NT2/D1 (cell line): ENCODE data around the gene B3GNT3.
A peak's percentile ranks its signal among the peaks of the same experiment; 100 is the strongest.
"Not testable (repeated sequence)": the region's sequence is repeated elsewhere in the genome, so short reads cannot be mapped to it uniquely, and the experiment has no call there.

ENCODE experiments used
- DNase-seq: peaks from one replicate; pipeline ENCODE4 v3.0.0-alpha.2; 2011; ENCODE audit warnings: low read depth, low spot score
- H3K27me3 ChIP-seq: 2 replicates; pipeline ENCODE4 v1.6.0; 2011; ENCODE audit warnings: mild to moderate bottlenecking; ENCODE audit not compliant: insufficient read length, insufficient read depth
- H3K36me3 ChIP-seq: 2 replicates; pipeline ENCODE4 v1.6.1; 2011; ENCODE audit warnings: mild to moderate bottlenecking, low read length, mixed read lengths; ENCODE audit not compliant: insufficient read depth, insufficient read length
- H3K4me1 ChIP-seq: 2 replicates; pipeline ENCODE4 v1.5.1; 2011; ENCODE audit not compliant: insufficient read depth, insufficient read length
- H3K4me3 ChIP-seq: 2 replicates; pipeline ENCODE4 v1.5.1; 2011; ENCODE audit warnings: low read depth; ENCODE audit not compliant: insufficient read length
- H3K9ac ChIP-seq: 2 replicates; pipeline ENCODE4 v1.6.0; 2011; ENCODE audit warnings: low read depth; ENCODE audit not compliant: insufficient read length
- H3K9me3 ChIP-seq: 2 replicates; pipeline ENCODE4 v1.5.1; 2011; ENCODE audit warnings: mild to moderate bottlenecking, low read length; ENCODE audit not compliant: insufficient read depth
- SUZ12 ChIP-seq: IDR thresholded peaks from 2 replicates; pipeline ENCODE4 v1.6.1; 2011; ENCODE audit not compliant: insufficient read length, insufficient read depth; ENCODE audit errors: extremely low read depth
- YY1 ChIP-seq: IDR thresholded peaks from 2 replicates; pipeline ENCODE4 v1.6.1; 2011; ENCODE audit not compliant: insufficient read length, insufficient read depth
- ZNF274 ChIP-seq: IDR thresholded peaks from 2 replicates; pipeline ENCODE4 v1.6.1; 2011; ENCODE audit warnings: mild to moderate bottlenecking, low read depth, low read length

The B3GNT3 gene

DNA sequence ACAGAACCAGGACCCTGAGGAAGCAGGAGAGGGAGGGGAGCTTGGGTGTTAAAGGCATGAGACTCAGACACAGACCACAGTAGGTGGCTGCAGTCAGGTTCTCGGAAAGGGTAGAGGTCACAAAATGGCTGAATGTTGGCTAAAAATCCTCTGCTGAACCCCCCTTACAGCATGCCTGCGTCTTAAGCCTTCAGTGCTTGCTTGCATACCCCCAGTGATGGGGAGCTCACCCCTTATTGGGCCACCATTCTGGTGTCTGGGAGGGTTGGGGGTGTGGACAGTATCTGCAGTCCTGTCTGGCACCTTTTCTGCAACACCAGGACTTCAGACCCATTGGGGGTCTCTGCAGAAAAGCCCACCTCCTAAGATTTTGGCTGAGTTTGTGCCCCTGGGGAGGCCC is 14.2 kb upstream of the B3GNT3 start:
- no peaks in the 10 kb centered on the region for H3K27me3 ChIP-seq
- H3K9ac ChIP-seq, result no peak overlapping the region
- TF ChIP-seq SUZ12 (no peak), ZNF274 (no peak), YY1 (no peak)
- H3K9me3 ChIP-seq, result no peaks in the 10 kb centered on the region
- peaks cover 24% of the 10 kb centered on the region for H3K4me1 ChIP-seq
- DNase-seq, result no peak
- H3K4me3 ChIP-seq, result no peak overlapping the region
- peaks cover 16% of the 10 kb centered on the region for H3K36me3 ChIP-seq

DNA sequence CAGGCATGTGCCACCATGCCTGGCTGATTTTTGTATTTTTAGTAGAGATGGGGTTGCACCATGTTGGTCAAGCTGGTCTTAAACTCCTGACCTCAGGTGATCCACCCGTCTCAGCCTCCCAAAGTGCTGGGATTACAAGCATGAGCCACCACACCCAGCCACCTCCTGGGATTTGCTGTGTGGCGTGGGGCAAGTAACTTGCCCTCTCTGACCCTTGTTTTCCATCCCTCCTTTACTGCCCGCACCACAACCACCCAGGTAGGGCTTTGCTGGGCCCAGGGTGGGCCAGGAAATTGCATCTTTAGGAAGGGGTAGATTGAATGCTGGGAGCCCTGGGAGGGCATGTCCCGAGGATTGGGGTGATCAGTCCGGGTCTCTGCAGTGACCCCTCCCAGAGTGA is 11.2 kb upstream of the B3GNT3 start:
- H3K27me3 ChIP-seq, H3K9ac ChIP-seq, H3K4me3 ChIP-seq, H3K9me3 ChIP-seq, DNase-seq: not testable (repeated sequence)
- H3K36me3 ChIP-seq, result peaks cover 21% of the 10 kb centered on the region
- H3K4me1 ChIP-seq, result peaks cover 21% of the 10 kb centered on the region

DNA sequence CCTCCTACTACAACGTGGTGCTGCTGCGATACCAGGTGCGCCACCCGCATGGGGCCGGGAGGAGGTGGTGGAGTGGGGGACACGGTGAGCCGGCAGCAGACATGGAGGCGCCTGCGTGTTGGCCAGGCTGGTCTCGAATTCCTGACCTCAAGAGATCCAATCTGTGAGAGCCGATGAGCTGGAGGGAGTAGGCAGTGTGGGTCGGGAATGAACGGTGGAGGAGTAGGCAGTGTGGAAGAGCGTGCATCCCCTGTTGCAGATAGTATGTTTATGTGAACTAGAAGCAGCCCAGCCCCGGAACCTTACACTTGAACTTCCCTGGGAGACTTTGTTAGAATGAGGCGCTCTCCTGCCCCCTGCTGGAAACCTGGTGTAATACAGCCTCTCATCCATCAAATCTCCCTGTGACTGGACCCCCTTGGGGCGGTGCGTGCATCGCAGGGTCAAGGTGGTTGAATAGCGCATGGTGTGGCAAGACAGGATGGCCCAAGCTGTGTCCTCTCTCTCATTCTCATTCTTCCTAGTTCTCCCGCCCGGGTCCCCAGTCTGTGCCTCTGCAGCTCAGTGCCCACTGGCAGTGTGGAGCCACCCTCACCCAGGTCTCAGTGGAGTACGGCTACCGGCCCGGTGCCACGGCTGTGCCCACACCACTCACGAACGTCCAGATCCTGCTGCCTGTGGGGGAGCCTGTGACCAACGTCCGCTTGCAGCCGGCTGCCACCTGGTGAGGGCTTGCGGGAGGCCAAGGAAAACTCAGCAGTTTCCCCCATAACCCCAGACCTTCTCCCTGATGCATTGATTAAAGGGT is 10.5 kb upstream of the B3GNT3 start:
- TF ChIP-seq SUZ12, result no peak
- no peak for TF ChIP-seq ZNF274
- TF ChIP-seq YY1, result no peak
- Histone ChIP-seq H3K9me3 (no peaks in the 10 kb centered on the region), H3K4me1 (peaks cover 16% of the 10 kb centered on the region), H3K27me3 (no peaks in the 10 kb centered on the region), H3K4me3 (no peak overlapping the region), H3K36me3 (peaks cover 21% of the 10 kb centered on the region), H3K9ac (no peak overlapping the region)
- DNase-seq, result peak; percentile 81

DNA sequence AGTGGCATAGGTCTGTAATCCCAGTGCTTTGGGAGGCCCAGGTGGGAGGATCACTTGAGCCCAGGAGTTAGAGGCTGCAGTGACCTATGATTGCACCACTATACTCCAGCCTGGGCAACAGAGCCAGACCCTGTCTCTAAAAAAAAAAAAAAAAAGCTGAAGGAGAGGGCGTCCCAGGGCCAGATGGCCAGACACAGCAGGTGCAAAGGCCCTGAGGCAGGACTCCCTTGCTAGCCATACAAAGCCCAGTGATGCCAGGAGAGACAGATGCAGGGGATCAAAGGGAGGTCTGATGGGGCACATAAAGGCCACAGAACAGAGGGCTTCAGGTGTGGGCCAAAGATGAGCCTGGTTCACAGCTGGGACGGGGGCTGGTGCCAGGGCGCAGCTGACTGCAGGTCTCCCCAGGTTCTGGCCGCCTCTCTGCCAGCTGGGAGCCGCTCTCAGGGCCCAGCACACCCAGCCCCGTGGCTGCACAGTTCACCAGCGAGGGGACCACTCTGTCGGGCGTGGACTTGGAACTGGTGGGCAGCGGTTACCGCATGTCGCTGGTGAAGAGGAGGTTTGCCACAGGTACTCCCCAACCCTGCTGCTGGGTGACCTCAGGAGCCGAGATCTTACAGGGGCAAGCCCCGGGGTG is 7.5 kb upstream of the B3GNT3 start:
- no peaks in the 10 kb centered on the region for H3K9me3 ChIP-seq
- no peak for DNase-seq
- H3K36me3 ChIP-seq, result peaks cover 21% of the 10 kb centered on the region
- H3K27me3 ChIP-seq, result no peaks in the 10 kb centered on the region
- H3K9ac ChIP-seq, result peak overlapping the region; percentile 4
- peaks cover 11% of the 10 kb centered on the region for H3K4me1 ChIP-seq
- H3K4me3 ChIP-seq, result no peak overlapping the region
- no peak for TF ChIP-seq YY1
- TF ChIP-seq ZNF274, result no peak
- no peak for TF ChIP-seq SUZ12

DNA sequence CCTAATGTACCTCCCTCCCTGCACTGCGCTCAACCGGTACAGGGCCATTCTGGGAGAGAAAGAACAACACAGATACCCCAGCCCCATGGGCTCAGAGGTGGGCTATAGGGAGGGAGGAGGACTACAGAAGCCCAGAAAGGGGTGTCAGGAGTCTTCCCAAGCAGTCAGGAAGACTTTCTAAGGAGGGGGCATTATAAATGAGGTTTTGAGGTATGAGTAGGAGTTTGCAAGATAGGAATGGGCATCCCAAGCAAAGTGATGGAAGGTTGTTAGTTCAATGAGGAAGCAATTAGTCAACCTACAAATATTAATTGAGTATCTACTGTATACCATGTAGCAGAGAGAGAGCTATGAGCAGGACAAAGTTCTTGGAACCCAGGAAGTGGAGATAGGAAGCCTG is 6.3 kb upstream of the B3GNT3 start:
- no peak for TF ChIP-seq ZNF274
- TF ChIP-seq YY1, result no peak
- TF ChIP-seq SUZ12, result no peak
- no peak overlapping the region for H3K9ac ChIP-seq

DNA sequence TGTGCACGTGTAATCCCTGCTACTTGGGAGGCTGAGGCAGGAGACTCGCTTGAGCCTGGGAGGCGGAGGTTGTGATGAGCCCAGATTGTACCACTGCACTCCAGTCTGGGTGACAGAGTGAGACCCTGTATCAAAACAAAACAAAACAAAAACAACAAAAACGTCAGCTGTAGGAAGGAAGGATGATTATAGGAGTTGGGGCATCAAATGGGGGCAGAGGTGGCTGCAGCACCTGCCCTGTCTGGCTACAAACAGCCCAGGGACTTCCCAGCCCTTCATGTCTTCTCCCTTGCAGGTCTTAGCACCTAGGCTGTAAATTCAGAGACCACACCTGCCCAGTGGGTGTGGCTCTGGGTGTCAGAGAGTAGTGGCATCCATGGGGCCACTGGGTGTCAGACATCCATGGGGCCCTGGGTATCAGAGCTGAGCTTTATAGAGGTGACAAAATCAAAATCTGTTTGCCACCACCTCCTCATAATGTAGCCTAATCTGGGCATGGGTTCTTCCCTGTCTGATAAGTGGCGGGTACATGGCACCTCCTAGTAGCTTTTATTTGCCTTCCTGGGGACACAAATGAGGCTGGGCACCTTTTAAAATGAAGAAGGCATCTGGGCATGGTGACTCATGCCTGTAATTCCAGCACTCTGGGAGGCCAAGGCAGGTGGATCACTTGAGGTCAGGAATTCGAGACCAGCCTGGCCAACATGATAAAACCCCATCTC is 4.7 kb upstream of the B3GNT3 start:
- Histone ChIP-seq H3K36me3 (peaks cover 5% of the 10 kb centered on the region), H3K27me3 (peaks cover 18% of the 10 kb centered on the region)

More for the DNA sequence above, 6.3 kb upstream of the B3GNT3 start:
- Histone ChIP-seq H3K4me3 (no peak overlapping the region), H3K27me3 (peaks cover 2% of the 10 kb centered on the region), H3K36me3 (peaks cover 16% of the 10 kb centered on the region), H3K9me3 (no peaks in the 10 kb centered on the region), H3K4me1 (peaks cover 8% of the 10 kb centered on the region)
- DNase-seq, result no peak

DNA sequence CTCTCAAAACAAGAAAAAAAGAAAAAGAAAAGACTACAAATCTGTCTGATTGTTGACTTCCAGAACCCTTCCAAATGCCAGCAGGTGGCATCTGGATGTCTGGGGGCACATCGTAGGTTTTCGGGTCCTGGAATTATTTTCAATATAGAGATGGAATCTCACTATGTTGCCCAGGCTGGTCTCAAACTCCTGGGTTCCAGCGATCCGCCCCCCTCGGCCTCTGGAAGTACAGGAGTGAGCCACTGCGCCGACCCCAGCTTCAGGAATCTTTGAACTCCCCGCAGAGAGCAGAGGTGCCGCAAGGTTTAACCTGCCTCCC is 567 bp upstream of the B3GNT3 start:
- no peak for DNase-seq
- TF ChIP-seq YY1 (no peak), SUZ12 (no peak), ZNF274 (no peak)
- peak overlapping the region; percentile 64 for H3K4me3 ChIP-seq
- no peaks in the 10 kb centered on the region for H3K36me3 ChIP-seq
- H3K4me1 ChIP-seq, result no peaks in the 10 kb centered on the region
- H3K9ac ChIP-seq, result peak overlapping the region; percentile 76
- H3K27me3 ChIP-seq, result peaks cover 26% of the 10 kb centered on the region
- no peaks in the 10 kb centered on the region for H3K9me3 ChIP-seq

More for the DNA sequence above, 4.7 kb upstream of the B3GNT3 start:
- H3K9me3 ChIP-seq, result no peaks in the 10 kb centered on the region
- no peak for DNase-seq
- H3K4me1 ChIP-seq, result no peaks in the 10 kb centered on the region
- no peak overlapping the region for H3K4me3 ChIP-seq
- TF ChIP-seq SUZ12, result no peak
- TF ChIP-seq YY1, result no peak
- no peak for TF ChIP-seq ZNF274
- no peak overlapping the region for H3K9ac ChIP-seq
